NCI-H748 treated with DMSO at 0.1 percent for 48 hours (cell line): ENCODE measurements around the gene ZBTB3.
"Not testable (repeated sequence)": the region's sequence is repeated elsewhere in the genome, so short reads cannot be mapped to it uniquely, and the experiment has no call there.

Source experiments
- DNase-seq: peaks from one replicate; lab custom pipeline; 2025; lab: John Stamatoyannopoulos, UW

Gene ZBTB3

GRCh38 chr11:62753736-62754603, at the start of gene ZBTB3:
Gene ZBTB3 (minus strand): TSS chr11:62754160. CDS start chr11:62753664, 496 bp downstream.
- peak; percentile 99 for DNase-seq

- no peak for DNase-seq
These were observed 47.1 kb upstream of the ZBTB3 start for GRCh38 chr11:62801071-62801470.

GRCh38 chr11:62799486-62799885, 45.5 kb upstream of the ZBTB3 start:
- no peak for DNase-seq

- DNase-seq: no peak
These were observed 42.3 kb upstream of the ZBTB3 start for GRCh38 chr11:62796281-62796680.

DNA sequence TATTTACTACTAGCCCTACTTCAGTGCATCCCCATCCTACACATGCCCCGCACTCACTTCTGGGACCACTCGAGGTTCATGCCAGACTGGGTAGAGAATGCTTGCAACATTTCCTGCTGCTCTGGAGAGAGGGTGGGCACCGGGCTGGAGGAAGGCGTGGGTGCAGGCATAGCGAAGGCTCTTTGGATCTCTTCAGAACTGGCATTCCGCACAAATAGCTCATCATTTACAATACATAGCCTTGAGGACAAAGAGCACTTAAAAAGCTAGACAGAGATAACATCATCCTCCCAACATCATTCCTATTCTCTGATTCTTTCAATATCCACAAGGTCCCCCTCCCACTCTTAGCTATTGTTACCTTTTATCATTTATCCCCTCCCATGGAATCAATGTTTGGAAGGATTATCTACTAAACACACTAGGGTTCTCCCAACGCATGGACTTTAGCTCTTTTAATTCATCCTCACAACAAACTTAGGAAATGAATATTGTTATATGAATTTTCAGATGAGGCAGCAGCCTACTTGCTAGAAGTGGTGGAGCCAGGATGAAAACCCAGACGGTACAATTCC, 40.3 kb upstream of the ZBTB3 start:
- no peak for DNase-seq

- no peak for DNase-seq
These were observed 38.2 kb upstream of the ZBTB3 start for GRCh38 chr11:62792202-62792575.

- DNase-seq: peak; percentile 74
These were observed 37.7 kb upstream of the ZBTB3 start, which contains the start of gene TMEM223 for GRCh38 chr11:62791501-62792201. Gene TMEM223 (minus strand): TSS chr11:62792006. CDS start chr11:62791994, 12 bp downstream.

DNA sequence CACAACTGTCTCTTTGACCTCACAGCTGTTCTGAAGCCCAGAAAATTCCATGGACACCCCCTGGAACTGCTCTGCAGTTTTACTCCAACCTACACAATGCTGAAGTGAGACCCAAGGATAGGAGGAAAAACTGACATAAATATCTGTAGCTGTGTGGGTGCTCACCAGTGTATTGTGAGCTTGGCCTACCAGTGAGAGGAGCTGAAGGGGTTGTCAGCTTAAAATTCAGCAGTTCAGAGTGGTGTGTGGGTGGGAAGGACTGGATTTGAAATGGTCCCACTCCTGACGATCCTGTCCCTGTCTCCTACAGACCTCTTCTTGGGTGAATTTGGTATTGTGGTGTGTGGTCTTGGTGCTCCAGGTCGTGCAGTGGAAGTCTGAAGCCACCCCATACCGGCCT, 35.6 kb upstream of the ZBTB3 start:
- no peak for DNase-seq

DNA sequence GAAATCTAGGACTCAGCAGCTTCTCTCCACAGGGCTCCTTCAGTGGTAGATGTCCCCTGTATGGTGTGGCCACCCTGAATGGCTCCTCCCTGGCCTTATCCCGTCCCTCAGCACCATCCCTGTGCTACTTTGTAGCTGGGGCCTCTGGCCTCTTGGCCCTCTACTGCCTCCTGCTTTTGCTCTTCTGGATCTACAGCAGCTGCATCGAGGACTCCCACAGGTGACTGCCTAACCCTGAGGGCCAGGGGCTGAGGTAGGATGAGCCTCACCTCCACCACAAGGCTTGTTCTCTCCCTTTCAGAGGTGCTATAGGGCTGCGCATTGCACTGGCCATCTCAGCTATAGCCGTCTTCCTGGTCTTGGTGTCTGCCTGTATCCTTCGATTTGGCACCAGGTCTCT, 35.0 kb upstream of the ZBTB3 start:
- no peak for DNase-seq

- peak; percentile 93 for DNase-seq
These were observed 33.2 kb upstream of the ZBTB3 start, which contains the start of gene TMEM179B for GRCh38 chr11:62787005-62787759. Gene TMEM179B (plus strand): TSS chr11:62787402. CDS start chr11:62787432, 30 bp downstream.

- DNase-seq: peak; percentile 76
These were observed 32.5 kb upstream of the ZBTB3 start for GRCh38 chr11:62786318-62787004.

DNA sequence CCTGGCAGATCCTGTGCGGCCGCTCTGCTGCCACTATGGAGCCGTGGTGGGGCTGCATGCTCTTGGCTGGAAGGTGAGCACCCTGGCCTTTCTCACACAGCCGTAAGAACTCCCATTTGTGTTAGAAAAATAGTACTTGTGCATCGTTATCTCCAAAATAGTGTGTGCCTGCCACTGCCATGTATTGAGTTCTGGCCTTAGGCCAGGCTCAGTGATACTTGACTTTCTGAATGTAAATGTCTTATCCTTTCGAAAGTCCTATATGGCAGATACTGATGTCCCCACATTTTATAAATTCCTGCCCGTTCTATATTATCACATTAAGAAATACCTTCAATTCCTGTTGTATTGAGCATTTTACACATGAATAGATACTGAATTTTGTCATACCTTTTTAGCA, 28.8 kb upstream of the ZBTB3 start:
- DNase-seq: no peak

- no peak for DNase-seq
These were observed 24.5 kb upstream of the ZBTB3 start for GRCh38 chr11:62778441-62778840.

GRCh38 chr11:62777389-62777788, 23.4 kb upstream of the ZBTB3 start:
- DNase-seq: no peak

DNA sequence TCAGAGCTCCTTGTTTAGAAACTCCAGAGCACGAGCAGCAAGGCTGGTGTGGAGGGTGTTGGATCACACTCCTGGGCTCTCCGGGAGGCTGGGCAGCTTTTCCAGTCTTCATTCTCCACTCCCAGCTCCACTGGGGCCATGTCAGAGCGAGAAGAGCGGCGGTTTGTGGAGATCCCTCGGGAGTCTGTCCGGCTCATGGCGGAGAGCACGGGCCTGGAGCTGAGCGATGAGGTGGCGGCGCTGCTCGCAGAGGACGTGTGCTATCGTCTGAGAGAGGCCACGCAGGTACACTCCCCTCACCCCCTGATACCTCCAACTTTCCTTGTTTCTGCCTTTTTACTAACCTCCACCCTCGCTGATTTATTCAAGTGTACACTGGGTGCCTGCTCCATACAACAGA, 21.7 kb upstream of the ZBTB3 start:
- no peak for DNase-seq

DNA sequence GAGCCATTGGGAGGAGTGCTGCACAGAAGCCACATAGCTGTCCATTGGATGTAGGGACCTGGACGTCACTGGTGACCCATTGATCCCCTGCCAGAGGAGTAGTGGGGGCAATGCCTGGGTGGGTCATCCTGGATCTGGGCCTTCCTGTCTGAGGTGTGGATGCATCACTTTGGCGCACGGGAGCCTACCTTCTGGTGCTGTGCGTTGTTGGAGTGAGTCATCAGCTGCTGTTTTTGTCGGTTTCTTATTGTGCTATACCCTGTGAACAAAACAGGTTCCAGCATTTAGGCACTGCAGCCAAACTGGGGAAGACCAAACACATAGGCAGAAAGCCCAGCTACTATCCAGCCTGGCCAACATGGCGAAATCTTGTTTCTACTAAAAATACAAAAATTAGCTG, 20.4 kb upstream of the ZBTB3 start:
- no peak for DNase-seq

GRCh38 chr11:62771144-62772021, 17.4 kb upstream of the ZBTB3 start, which contains the start of gene TAF6L:
Gene TAF6L (plus strand): TSS chr11:62771396. CDS start chr11:62775784, 4,388 bp downstream.
- DNase-seq: peak; percentile 90

- peak; percentile 62 for DNase-seq
These were observed 16.8 kb upstream of the ZBTB3 start for GRCh38 chr11:62770778-62771143.

DNA sequence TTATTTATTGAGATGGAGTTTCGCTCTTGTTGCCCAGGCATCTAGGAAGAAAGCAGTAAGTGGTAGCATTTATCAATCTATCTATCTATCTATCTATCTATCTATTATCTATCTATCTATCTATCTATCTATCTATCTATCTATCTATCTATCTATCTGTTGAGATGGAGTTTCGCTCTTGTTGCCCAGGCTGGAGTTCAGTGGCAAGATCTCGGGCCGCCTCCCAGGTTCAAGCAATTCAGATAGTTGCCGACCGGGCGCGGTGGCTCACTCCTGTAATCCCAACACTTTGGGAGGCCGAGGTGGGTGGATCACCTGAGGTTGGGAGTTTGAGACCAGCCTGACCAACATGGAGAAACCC, 6.9 kb upstream of the ZBTB3 start:
- not testable (repeated sequence) for DNase-seq
